Mesendoderm (in vitro differentiated cells): Measurements from ENCODE around the gene ZNF71.
A peak's percentile ranks its signal among the peaks of the same experiment; 100 is the strongest.
"Not testable (repeated sequence)": the region's sequence is repeated elsewhere in the genome, so short reads cannot be mapped to it uniquely, and the experiment has no call there.

Experiments
- DNase-seq: peaks from one replicate; pipeline ENCODE4 v3.0.0; 2013
- H2AK5ac ChIP-seq: 2 replicates; pipeline ENCODE4 v1.6.1; 2013; ENCODE audit warnings: low read length, inconsistent platforms
- H2BK120ac ChIP-seq: 2 replicates; pipeline ENCODE4 v1.6.1; 2013; ENCODE audit warnings: low read depth, mild to moderate bottlenecking, low read length, moderate library complexity, mixed read lengths
- H2BK15ac ChIP-seq: replicated peaks from 2 replicates; pipeline ENCODE4 v1.6.1; 2013; ENCODE audit warnings: low read depth, mild to moderate bottlenecking, moderate library complexity
- H2BK5ac ChIP-seq: 2 replicates; pipeline ENCODE4 v1.6.1; 2013; ENCODE audit warnings: low read length, inconsistent platforms
- H3K18ac ChIP-seq: 2 replicates; pipeline ENCODE4 v1.6.1; 2013; ENCODE audit warnings: mild to moderate bottlenecking, low read length, mixed read lengths
- H3K23ac ChIP-seq: one replicate; pipeline ENCODE4 v1.6.1; 2013; ENCODE audit warnings: low read length
- H3K27ac ChIP-seq: 2 replicates; pipeline ENCODE4 v1.5.1; 2013; ENCODE audit warnings: low read depth, mild to moderate bottlenecking, inconsistent platforms, low read length, moderate library complexity
- H3K27me3 ChIP-seq: 2 replicates; pipeline ENCODE4 v1.6.1; 2013; ENCODE audit warnings: low read length, control low read depth, mild to moderate bottlenecking, inconsistent platforms; ENCODE audit not compliant: insufficient read depth, poor library complexity
- H3K36me3 ChIP-seq: 2 replicates; pipeline ENCODE4 v1.6.1; 2013; ENCODE audit warnings: low read length, inconsistent platforms; ENCODE audit not compliant: control insufficient read depth, insufficient read depth
- H3K4ac ChIP-seq: one replicate; pipeline ENCODE4 v1.6.1; 2013; ENCODE audit warnings: low read depth, mild to moderate bottlenecking, low read length, moderate library complexity
- H3K4me1 ChIP-seq: 2 replicates; pipeline ENCODE4 v1.6.1; 2013; ENCODE audit warnings: low read depth, low read length, inconsistent platforms; ENCODE audit not compliant: control insufficient read depth
- H3K4me2 ChIP-seq: 2 replicates; pipeline ENCODE4 v1.6.1; 2013; ENCODE audit warnings: low read length
- H3K4me3 ChIP-seq: 2 replicates; pipeline ENCODE4 v1.5.1; 2013; ENCODE audit warnings: mild to moderate bottlenecking, low read length
- H3K56ac ChIP-seq: one replicate; pipeline ENCODE4 v1.6.1; 2013; ENCODE audit warnings: low read length
- H3K79me1 ChIP-seq: 2 replicates; pipeline ENCODE4 v1.6.1; 2013; ENCODE audit warnings: low read length, inconsistent platforms
- H3K79me2 ChIP-seq: 2 replicates; pipeline ENCODE4 v1.6.1; 2013; ENCODE audit warnings: mild to moderate bottlenecking, low read length; ENCODE audit not compliant: control insufficient read depth, insufficient read depth
- H3K9ac ChIP-seq: 2 replicates; pipeline ENCODE4 v1.6.1; 2013; ENCODE audit warnings: low read length, inconsistent platforms
- H4K5ac ChIP-seq: one replicate; pipeline ENCODE4 v1.6.1; 2013; ENCODE audit warnings: low read length
- H4K8ac ChIP-seq: one replicate; pipeline ENCODE4 v1.6.1; 2013; ENCODE audit warnings: low read depth, mild to moderate bottlenecking, control low read depth, low read length, moderate library complexity
- whole genome bisulfite sequencing: extraction: QIAGEN DNeasy Blood & Tissue Kit; methylation state at CpG from one replicate; pipeline ENCODE4 v1.1.7; 2013; ENCODE audit warnings: low lambda C conversion rate, missing lambda C conversion rate; ENCODE audit not compliant: insufficient coverage; ENCODE audit errors: extremely low coverage; 5-methylcytosine and 5-hydroxymethylcytosine counted together

The ZNF71 gene

GRCh38 chr19:56671613-56671994 lies 76.5 kb downstream of the ZNF71 start, which contains the start of gene ZNF835:
Gene ZNF835, minus strand, starts transcription at chr19:56671757. Its CDS starts 6,559 bp downstream, at chr19:56665198.
- H2BK120ac ChIP-seq = no peak within 1 kb of the TSS
- peak within 1 kb of the TSS; percentile 69 for H3K9ac ChIP-seq
- H3K27ac ChIP-seq = no peak within 1 kb of the TSS
- H3K23ac ChIP-seq = no peak within 1 kb of the TSS
- H3K4me1 ChIP-seq = no peaks in the 10 kb centered on the region
- no peak within 1 kb of the TSS for H3K4ac ChIP-seq
- H2BK15ac ChIP-seq = no peak within 1 kb of the TSS
- no peaks in the 10 kb centered on the region for H3K79me2 ChIP-seq
- H3K4me3 ChIP-seq = peak within 1 kb of the TSS; percentile 33
- H3K18ac ChIP-seq = no peak within 1 kb of the TSS
- no peak within 1 kb of the TSS for H2AK5ac ChIP-seq
- no CpG with 5 or more reads among the region's 32 CpGs for WGBS
- no peak within 1 kb of the TSS for H4K8ac ChIP-seq
- H2BK5ac ChIP-seq = no peak within 1 kb of the TSS
- H3K56ac ChIP-seq = peak within 1 kb of the TSS; percentile 89
- no peaks in the 10 kb centered on the region for H3K79me1 ChIP-seq
- H3K27me3 ChIP-seq = no peaks in the 10 kb centered on the region
- H3K4me2 ChIP-seq = peak within 1 kb of the TSS; percentile 70
- no peak within 1 kb of the TSS for H4K5ac ChIP-seq
- peak; percentile 95 for DNase-seq
- no peaks in the 10 kb centered on the region for H3K36me3 ChIP-seq

GRCh38 chr19:56672610-56673009 lies 77.5 kb downstream of the ZNF71 start:
- H3K23ac ChIP-seq, H3K27me3 ChIP-seq, H3K36me3 ChIP-seq, H2BK5ac ChIP-seq, DNase-seq, H4K8ac ChIP-seq, H3K27ac ChIP-seq, H3K4me3 ChIP-seq, H2BK120ac ChIP-seq, H2AK5ac ChIP-seq, H3K79me2 ChIP-seq, H2BK15ac ChIP-seq, H3K18ac ChIP-seq, H3K79me1 ChIP-seq, H3K4me1 ChIP-seq, H3K56ac ChIP-seq, H3K9ac ChIP-seq, H3K4me2 ChIP-seq, H4K5ac ChIP-seq, H3K4ac ChIP-seq: not testable (repeated sequence)
- no CpG with 5 or more reads among the region's 2 CpGs for WGBS
